HepG2 (cell line): ENCODE results near the gene LRRC15. TPM values are rescaled to one million over a fixed set of nuclear protein-coding genes. Genes with fewer than 3 reads are reported as not detected.
A peak's percentile ranks its signal among the peaks of the same experiment; 100 is the strongest.

Experiments
- ELF1 ChIP-seq: sonication (generic); formaldehyde crosslinking; IDR thresholded peaks from 2 replicates; pipeline ENCODE4 v1.4.0; 2020; ENCODE audit warnings: missing genetic modification reagents
- ETV6 ChIP-seq: sonication (generic); formaldehyde crosslinking; conservative IDR thresholded peaks from 2 replicates; pipeline ENCODE4 v1.4.0; 2020; ENCODE audit warnings: missing genetic modification reagents
- GLI4 ChIP-seq: sonication (generic); formaldehyde crosslinking; IDR thresholded peaks from 2 replicates; pipeline ENCODE4 v1.5.1; 2020; ENCODE audit warnings: missing genetic modification reagents, mild to moderate bottlenecking, moderate library complexity, borderline replicate concordance
- HNRNPK ChIP-seq: fragments of 200-400 bp; formaldehyde crosslinking; IDR thresholded peaks from 2 replicates; pipeline ENCODE4 v1.6.1; 2018; ENCODE audit warnings: low read length, low read depth, moderate library complexity, mild to moderate bottlenecking; ENCODE audit not compliant: poor library complexity, severe bottlenecking
- MEIS1 ChIP-seq: sonication (generic); formaldehyde crosslinking; IDR thresholded peaks from 2 replicates; pipeline ENCODE4 v1.9.0; 2021; ENCODE audit warnings: mild to moderate bottlenecking, missing genetic modification reagents, moderate library complexity, borderline replicate concordance
- NBN ChIP-seq: fragments of 450-650 bp; conservative IDR thresholded peaks from 2 replicates; pipeline ENCODE4 v1.6.1; 2017
- TCF7L2 ChIP-seq: IDR thresholded peaks from 2 replicates; pipeline ENCODE4 v1.6.1; 2011; ENCODE audit warnings: mild to moderate bottlenecking, low read depth, low read length, moderate library complexity
- ZNF160 ChIP-seq: sonication (generic); formaldehyde crosslinking; IDR thresholded peaks from 2 replicates; pipeline ENCODE4 v1.8.0; 2022; ENCODE audit warnings: mild to moderate bottlenecking, inconsistent platforms, missing genetic modification reagents
- ZNF354B ChIP-seq: sonication (generic); formaldehyde crosslinking; IDR thresholded peaks from 2 replicates; pipeline ENCODE4 v1.8.0; 2022; ENCODE audit warnings: mild to moderate bottlenecking, missing genetic modification reagents
- ZNF7 ChIP-seq: IDR thresholded peaks from 2 replicates; pipeline ENCODE4 v1.6.1; 2016; ENCODE audit warnings: missing biosample characterization, missing genetic modification reagents
- ZSCAN12 ChIP-seq: sonication (generic); formaldehyde crosslinking; IDR thresholded peaks from 2 replicates; pipeline ENCODE4 v1.9.0; 2021; ENCODE audit warnings: mild to moderate bottlenecking, missing genetic modification reagents
- ZSCAN20 ChIP-seq: sonication (generic); formaldehyde crosslinking; IDR thresholded peaks from 2 replicates; pipeline ENCODE4 v1.4.0; 2020; ENCODE audit warnings: missing genetic modification reagents, mild to moderate bottlenecking, borderline replicate concordance
- polyA plus RNA-seq, 8 experiments: library from polyadenylated mRNA; depleted of rRNA in 3 of 8; stranded (reverse) in 7 of 8; unstranded in 1 of 8; fragments of >200 nt; fragmentation: Illumina TruSeq in 4 of 8; extraction: Trizol in 4 of 8; gene quantifications; 2 replicates each; pipeline versions ENCODE4 v1.2.1 to v1.2.3, GENCODE V29; 2011 to 2016; ENCODE audit warnings: low read depth in 4 of 8, missing spikeins in 1 of 8, mixed read lengths in 1 of 8; ENCODE audit not compliant: insufficient read depth in 1 of 8
- total RNA-seq, 5 experiments: library from RNA; depleted of rRNA; stranded (reverse); fragments of >200 nt; fragmentation: Illumina TruSeq; extraction: Trizol; gene quantifications; 2 replicates each; pipeline ENCODE4 v1.2.3, GENCODE V29; 2016; ENCODE audit warnings: low read depth in 1 of 5
- TF ChIP-seq, protein P1 (sequence below), 2 experiments: sonication (generic) in 1 of 2; formaldehyde crosslinking in 1 of 2; IDR thresholded peaks; 2 replicates each; pipeline versions ENCODE4 v1.5.1 to v1.6.1; 2011 to 2020; ENCODE audit warnings: borderline replicate concordance in 1 of 2, low read depth in 1 of 2, low read length in 1 of 2, mild to moderate bottlenecking in 1 of 2, missing genetic modification reagents in 1 of 2, moderate library complexity in 1 of 2
- TF ChIP-seq, protein P2 (sequence below): sonication (generic); formaldehyde crosslinking; IDR thresholded peaks from 2 replicates; pipeline ENCODE4 v1.4.0; 2020; ENCODE audit warnings: mild to moderate bottlenecking, missing genetic modification reagents
- TF ChIP-seq, protein P3 (sequence below): sonication (generic); formaldehyde crosslinking; IDR thresholded peaks from 2 replicates; pipeline ENCODE4 v1.8.1; 2023; ENCODE audit warnings: mild to moderate bottlenecking, missing genetic modification reagents
- TF ChIP-seq, protein P4 (sequence below), 2 experiments: sonication (generic) in 1 of 2; formaldehyde crosslinking in 1 of 2; IDR thresholded peaks; 2 replicates each; pipeline versions ENCODE4 v1.6.1 to v1.9.0; 2014 to 2022; ENCODE audit warnings: antibody characterized with exemption in 1 of 2, borderline replicate concordance in 1 of 2, inconsistent platforms in 1 of 2, low read depth in 1 of 2, missing genetic modification reagents in 1 of 2

LRRC15 gene
- total and polyA plus RNA-seq, 2 of the 13 experiments (the other 11 are each of a cell fraction or from before 2014, with no cell fraction given), result not detected

DNA sequence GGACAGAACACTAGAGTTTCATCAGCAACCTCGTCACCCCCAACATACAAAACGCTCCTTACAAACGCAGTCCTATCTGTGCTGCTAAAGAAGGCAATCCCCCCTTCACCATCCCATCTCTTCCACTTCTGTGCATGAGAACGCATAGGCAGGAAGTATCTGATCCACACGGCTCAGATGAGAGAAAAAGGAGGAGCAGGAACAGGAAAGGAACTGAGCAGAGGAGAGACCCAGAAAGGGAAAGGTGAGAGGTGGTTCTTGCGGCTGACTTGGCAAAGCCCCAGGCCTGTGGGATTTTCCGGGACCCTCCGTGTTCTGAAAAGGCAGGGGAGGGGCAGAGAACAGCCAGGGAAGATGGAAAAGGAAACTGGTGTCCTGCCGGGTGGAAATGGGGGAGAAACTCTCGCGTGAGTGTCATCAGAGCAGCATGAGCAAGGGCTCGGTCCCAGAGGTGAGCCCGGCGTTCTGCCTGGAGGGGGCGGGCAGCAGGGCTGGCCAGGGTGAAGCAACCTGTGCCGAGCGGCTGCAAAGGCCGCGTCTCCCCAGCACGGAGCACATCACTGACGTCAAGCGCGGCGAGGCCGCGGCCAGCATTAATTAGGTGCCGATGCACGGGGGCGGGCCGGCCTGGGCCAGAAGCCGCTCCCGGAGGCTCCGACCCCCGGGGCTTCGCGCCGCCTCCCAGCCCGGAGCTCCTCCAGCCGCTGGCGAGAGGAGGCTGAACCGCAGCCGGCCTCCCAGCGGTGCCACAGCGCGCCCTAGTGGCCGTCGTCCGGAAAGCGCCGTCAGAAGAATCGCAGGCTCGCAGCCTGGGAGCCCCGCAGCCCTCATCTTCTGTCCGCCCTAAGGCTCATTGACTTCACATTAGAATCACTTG, 54.2 kb downstream of the LRRC15 start (continued):
- TF ChIP-seq, protein P1, sequence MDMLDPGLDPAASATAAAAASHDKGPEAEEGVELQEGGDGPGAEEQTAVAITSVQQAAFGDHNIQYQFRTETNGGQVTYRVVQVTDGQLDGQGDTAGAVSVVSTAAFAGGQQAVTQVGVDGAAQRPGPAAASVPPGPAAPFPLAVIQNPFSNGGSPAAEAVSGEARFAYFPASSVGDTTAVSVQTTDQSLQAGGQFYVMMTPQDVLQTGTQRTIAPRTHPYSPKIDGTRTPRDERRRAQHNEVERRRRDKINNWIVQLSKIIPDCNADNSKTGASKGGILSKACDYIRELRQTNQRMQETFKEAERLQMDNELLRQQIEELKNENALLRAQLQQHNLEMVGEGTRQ (IDR thresholded peaks at IDR 0.05; ENCODE audit: low read depth, low read length), result no peak
- TF ChIP-seq, protein P1 (CRISPR knock-in tag; IDR thresholded peaks at IDR 0.05; ENCODE audit: borderline replicate concordance), result no peak
- TF ChIP-seq ZNF354B (CRISPR knock-in tag) (no peak), ZNF7 (CRISPR knock-in tag) (no peak), ETV6 (CRISPR knock-in tag) (peak; percentile 81; the same call in 1 of the 2 replicates), MEIS1 (CRISPR knock-in tag) (no peak), TCF7L2 (no peak), GLI4 (CRISPR knock-in tag) (no peak), ZNF160 (CRISPR knock-in tag) (no peak), ZSCAN12 (CRISPR knock-in tag) (no peak), HNRNPK (peak; percentile 37), ELF1 (CRISPR knock-in tag) (peak; percentile 7; the same call in 1 of the 2 replicates), NBN (no peak), ZSCAN20 (CRISPR knock-in tag) (peak; percentile 39; the same call in 1 of the 2 replicates)
- TF ChIP-seq, protein P2, sequence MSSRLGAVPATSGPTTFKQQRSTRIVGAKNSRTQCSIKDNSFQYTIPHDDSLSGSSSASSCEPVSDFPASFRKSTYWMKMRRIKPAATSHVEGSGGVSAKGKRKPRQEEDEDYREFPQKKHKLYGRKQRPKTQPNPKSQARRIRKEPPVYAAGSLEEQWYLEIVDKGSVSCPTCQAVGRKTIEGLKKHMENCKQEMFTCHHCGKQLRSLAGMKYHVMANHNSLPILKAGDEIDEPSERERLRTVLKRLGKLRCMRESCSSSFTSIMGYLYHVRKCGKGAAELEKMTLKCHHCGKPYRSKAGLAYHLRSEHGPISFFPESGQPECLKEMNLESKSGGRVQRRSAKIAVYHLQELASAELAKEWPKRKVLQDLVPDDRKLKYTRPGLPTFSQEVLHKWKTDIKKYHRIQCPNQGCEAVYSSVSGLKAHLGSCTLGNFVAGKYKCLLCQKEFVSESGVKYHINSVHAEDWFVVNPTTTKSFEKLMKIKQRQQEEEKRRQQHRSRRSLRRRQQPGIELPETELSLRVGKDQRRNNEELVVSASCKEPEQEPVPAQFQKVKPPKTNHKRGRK, result no peak
- TF ChIP-seq, protein P3, sequence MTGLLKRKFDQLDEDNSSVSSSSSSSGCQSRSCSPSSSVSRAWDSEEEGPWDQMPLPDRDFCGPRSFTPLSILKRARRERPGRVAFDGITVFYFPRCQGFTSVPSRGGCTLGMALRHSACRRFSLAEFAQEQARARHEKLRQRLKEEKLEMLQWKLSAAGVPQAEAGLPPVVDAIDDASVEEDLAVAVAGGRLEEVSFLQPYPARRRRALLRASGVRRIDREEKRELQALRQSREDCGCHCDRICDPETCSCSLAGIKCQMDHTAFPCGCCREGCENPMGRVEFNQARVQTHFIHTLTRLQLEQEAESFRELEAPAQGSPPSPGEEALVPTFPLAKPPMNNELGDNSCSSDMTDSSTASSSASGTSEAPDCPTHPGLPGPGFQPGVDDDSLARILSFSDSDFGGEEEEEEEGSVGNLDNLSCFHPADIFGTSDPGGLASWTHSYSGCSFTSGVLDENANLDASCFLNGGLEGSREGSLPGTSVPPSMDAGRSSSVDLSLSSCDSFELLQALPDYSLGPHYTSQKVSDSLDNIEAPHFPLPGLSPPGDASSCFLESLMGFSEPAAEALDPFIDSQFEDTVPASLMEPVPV, result no peak
- TF ChIP-seq, protein P4, sequence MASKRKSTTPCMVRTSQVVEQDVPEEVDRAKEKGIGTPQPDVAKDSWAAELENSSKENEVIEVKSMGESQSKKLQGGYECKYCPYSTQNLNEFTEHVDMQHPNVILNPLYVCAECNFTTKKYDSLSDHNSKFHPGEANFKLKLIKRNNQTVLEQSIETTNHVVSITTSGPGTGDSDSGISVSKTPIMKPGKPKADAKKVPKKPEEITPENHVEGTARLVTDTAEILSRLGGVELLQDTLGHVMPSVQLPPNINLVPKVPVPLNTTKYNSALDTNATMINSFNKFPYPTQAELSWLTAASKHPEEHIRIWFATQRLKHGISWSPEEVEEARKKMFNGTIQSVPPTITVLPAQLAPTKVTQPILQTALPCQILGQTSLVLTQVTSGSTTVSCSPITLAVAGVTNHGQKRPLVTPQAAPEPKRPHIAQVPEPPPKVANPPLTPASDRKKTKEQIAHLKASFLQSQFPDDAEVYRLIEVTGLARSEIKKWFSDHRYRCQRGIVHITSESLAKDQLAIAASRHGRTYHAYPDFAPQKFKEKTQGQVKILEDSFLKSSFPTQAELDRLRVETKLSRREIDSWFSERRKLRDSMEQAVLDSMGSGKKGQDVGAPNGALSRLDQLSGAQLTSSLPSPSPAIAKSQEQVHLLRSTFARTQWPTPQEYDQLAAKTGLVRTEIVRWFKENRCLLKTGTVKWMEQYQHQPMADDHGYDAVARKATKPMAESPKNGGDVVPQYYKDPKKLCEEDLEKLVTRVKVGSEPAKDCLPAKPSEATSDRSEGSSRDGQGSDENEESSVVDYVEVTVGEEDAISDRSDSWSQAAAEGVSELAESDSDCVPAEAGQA (IDR thresholded peaks at IDR 0.05; ENCODE audit: low read depth), result no peak
- TF ChIP-seq, protein P4 (CRISPR knock-in tag; IDR thresholded peaks at IDR 0.05; ENCODE audit: borderline replicate concordance), result no peak
